ENCODE results near the gene MOCS2.
A peak's percentile ranks its signal among the peaks of the same experiment; 100 is the strongest.
"Not testable (repeated sequence)": the region's sequence is repeated elsewhere in the genome, so short reads cannot be mapped to it uniquely, and the experiment has no call there.

MOCS2 gene, protein sequence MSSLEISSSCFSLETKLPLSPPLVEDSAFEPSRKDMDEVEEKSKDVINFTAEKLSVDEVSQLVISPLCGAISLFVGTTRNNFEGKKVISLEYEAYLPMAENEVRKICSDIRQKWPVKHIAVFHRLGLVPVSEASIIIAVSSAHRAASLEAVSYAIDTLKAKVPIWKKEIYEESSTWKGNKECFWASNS

GRCh38 chr5:53109443-53110127, at the start of gene MOCS2:
MOCS2 (minus strand) TSS chr5:53109757; CDS start chr5:53107174, 2,583 bp downstream.
- peak; percentile 69 to 90 for DNase-seq

DNA sequence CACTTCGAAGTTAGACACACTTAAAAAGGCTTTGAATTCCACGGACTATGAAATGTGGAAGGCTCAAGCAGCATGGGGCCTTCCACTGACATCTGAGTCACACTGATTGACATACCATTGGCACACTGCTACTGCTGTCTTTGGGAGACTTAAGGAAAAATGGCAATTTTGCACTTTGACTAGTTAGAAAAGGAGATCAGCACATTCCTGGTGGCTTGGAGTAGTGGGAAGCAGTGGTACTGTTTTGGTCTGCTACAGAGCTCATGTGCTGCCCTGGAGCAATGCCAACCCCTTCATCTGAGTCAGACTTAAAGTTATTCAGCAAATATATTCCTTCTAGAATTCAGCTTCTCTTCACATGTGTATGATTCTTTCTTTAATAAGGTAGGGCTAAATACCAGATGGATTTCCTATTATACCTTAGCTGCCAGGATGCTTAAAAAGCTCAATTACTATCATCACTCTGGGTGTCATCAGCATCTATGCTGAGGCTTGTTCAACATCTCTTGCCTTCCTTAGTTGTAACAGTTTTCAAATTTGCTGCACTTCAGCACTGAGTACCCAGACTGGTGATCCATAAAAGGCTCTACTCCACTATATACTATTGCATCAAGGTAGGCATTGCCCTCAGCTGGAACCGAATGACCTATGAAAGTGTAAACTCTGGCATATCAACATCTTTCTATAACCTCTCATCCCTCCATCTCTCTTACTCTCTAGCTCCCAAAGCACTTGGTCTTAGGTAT, 42.3 kb upstream of the MOCS2 start:
- no peak for DNase-seq

- no peak for DNase-seq
Measured at GRCh38 chr5:53133020-53133419, 23.5 kb upstream of the MOCS2 start.

DNA sequence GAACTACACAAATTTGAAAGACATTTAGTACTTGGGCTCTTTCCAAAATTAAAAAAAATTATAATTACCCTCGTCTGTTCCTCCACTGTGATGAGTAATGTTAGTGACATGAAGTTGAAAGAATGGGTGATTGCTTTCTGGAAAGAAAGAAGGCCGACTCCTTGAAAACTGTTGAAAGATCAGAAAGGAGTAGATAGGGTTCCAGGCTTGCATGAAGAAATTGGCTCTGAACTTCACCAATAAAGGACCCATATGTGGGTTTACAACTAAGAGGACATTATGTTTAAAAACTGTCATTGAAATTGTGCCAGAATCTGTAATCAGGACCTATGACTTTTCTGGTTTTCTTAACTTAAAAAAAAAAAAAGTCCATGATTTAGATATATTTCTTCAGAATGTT, 20.7 kb upstream of the MOCS2 start:
- DNase-seq, result no peak

DNA sequence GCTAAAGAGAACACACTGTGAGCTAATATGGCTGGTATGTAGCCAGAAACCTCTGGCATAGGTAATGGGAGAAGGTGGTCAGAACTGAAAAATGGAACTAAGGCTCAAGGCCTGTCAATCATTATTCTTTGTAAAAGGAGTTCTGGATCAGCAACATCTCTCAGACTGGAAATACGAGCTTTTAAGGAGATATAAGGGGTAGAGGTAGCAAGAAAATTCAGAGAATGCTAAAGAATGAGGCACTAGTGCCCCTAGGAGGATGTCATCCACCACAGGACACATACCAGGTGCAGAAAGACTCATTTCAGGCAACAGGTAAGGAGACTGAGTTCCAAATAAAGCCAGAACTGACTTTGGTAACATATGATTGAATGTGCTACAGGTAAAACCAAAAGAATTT, 18.9 kb upstream of the MOCS2 start:
- DNase-seq, result no peak

GRCh38 chr5:53127107-53127506, 17.6 kb upstream of the MOCS2 start:
- DNase-seq, result no peak

DNA sequence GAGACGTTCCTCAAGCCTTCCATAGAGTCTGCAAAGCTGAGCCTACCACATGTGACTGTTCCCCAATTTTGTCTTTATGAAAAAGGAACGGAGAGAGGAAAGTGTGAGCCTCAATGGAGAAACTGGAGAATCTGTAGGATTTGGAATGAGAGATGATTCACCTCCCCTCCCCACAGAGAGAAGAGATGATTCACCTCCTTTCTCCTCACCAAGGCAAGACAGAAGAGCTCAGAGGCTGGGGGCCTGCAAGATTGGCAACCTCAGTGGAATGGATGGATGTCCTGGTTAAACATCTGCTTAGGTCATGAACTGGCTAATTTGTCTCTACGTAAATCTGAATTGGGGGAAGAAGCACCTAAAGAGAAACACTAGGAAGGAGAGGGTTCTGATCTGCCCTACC, 17.0 kb upstream of the MOCS2 start:
- no peak for DNase-seq

DNA sequence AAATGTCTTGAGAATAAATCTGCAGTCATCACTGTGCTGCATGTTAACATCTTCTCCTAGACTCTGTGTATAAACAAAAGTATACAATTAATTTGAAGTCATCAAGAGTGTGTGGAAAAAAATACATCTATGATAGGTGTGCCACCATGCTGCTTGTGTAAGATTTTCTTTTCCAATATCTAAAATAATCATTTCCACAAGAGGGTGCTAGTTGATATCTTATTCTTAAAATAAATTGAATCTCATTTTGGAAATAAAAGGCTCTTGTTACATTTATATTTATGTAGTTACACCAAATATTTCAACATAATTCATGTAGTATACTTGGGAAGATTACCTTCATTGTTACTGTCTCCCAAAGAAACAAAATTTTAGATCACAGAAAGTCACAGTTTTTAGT, 14.1 kb upstream of the MOCS2 start:
- DNase-seq, result peak in 1 of 2 experiments; percentile 1

DNA sequence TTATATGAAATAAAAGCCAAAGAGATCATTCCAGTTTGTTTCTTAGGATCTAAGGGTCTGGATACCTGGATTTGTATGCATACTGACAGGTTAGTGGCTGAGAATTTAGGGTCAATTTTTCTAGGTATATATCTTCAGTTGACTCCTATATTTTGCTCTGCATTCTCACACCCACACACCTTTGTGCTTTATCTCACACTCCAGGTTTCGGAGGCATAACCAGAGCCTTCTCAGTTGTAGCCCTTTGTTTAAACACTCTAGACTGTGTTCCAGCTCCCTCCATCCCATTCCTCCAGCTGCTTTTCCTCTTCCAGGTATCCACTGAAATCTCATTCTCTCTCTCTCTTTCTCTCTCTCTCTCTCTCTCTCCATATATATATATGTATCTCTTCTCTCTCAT, 10.6 kb upstream of the MOCS2 start:
- no peak for DNase-seq

DNA sequence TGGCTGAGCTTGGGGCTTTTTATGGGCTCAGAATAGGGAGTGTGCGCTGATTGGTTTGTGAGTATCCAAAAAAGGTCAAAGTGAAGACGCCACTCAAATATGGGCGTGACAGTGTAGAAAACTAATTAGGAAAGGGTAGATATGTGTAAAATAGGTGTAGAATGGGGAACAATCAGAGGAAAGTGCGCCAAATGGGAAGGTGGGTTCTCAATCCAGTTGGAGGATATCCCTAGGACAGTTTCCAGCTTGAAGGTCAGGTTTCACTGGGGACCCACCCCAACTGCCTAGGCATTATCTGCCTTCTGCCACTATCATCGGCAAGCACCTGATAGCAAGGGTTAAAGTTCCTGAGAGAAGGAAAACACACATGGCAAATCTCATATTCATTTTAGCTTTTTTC, 9.3 kb upstream of the MOCS2 start:
- DNase-seq, result no peak

GRCh38 chr5:53116597-53116996, 7.0 kb upstream of the MOCS2 start:
- DNase-seq, result no peak

GRCh38 chr5:53114988-53115387, 5.4 kb upstream of the MOCS2 start:
- no peak for DNase-seq

GRCh38 chr5:53113947-53114346, 4.4 kb upstream of the MOCS2 start:
- DNase-seq, result no peak

DNA sequence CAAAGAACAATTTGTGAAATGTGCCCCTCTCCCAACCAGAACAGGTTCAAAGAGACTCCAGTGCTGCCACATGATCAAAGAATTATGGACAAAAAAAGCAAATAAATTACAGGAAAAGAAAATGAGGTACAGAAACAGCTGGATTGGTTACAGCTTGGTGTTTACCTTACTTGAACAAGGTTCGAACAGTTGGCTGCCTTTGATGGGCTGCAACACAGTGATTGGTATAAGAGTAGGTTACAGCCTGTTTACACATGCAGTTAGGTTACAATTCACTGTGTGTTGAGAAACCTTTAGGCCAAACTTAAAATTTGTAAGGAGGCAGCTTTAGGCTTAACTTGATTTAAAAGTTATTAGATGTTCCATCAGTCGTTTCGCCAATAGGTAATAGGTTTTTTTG, 3.4 kb upstream of the MOCS2 start:
- DNase-seq, result no peak

DNA sequence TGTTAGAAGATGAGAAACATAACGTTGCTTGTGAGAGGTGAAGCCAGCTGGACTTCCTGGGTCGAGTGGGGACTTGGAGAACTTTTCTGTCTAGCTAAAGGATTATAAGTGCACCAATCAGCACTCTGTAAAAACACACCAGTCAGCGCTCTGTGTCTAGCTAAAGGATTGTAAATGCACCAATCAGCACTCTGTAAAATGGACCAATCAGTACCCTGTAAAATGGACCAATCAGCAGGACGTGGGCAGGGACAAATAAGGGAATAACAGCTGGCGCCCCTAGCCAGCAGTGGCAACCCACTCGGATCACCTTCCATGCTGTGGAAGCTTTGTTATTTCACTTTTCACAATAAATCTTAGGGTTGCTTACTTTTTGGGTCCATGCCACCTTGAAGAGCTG, 2.8 kb upstream of the MOCS2 start:
- not testable (repeated sequence) for DNase-seq

DNA sequence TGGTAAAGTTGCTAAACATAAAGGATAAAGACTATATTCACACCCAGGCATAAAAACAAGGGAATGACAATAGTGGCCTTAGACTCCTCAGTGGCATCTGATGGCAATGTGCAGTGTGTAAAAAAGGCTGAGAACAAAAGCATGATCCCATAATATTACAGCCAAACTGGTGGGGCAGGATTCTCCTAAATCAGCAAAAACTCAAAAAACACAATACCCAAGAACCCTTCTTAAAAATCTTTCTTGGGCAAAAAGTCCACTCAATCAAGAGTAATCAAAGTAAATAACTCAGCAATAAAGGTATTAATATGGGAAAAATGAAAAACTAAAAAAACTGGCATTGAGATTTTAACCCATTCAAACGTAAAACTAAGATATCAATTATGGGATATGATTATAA, 1.6 kb upstream of the MOCS2 start:
- no peak for DNase-seq

DNA sequence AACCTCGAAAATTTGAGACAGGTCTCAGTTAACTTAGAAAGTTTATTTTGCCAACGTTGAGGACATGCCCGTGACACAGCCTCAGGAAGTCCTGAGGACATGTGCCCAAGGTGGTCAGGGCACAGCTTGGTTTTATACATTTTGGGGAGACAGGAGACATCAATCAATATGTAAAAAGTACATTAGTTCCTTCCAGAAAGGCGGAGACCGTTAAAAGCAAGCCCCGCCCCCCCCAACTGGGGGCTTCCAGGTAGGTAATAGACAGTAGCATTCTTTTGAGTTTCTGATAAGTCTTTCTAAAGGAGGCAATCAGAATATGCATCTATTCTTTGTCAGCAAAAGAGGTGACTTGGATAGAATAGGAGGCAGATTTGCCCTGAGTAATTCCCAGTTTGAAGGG, 599 bp upstream of the MOCS2 start:
- DNase-seq, result no peak

DNA sequence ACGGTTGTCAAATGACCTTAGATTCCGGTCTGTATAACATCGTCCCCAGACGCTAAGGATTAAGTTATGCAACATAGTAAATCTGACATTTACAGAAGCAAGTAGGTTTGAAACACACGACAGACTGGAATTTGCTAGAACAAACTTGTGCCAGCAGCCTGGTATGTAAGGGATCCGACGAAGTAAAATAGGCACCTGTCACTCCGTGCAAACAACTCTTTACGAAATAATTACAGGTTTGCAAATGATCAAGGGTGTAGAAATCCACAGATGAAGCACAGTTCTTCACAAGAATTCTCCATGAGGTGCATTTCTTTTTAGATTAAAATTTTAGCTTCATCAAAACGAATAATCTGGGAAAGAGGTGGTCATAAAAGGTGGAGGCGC, 508 bp downstream of the MOCS2 start:
- DNase-seq, result peak; percentile 40 to 43

- DNase-seq, result no peak
Measured at GRCh38 chr5:53105611-53106300, 3.8 kb downstream of the MOCS2 start.

DNA sequence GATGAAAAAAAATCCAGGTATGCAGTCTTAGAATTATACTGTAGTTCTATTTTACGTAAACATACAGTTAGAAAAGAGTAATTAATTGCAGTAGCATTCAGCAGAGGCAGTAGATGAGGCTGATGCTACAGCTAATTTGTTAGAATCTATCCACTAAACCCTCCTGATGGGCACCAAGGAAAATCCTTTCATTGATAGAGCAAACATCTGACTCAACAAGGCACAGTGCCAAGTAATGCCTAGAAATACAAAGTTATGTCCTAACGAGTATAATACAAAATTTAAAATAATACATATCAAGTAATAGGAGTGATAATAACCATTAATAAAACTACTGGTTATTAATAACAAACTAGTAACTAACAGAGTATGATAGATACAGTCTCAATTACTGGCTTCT, 9.0 kb downstream of the MOCS2 start:
- no peak for DNase-seq

DNA sequence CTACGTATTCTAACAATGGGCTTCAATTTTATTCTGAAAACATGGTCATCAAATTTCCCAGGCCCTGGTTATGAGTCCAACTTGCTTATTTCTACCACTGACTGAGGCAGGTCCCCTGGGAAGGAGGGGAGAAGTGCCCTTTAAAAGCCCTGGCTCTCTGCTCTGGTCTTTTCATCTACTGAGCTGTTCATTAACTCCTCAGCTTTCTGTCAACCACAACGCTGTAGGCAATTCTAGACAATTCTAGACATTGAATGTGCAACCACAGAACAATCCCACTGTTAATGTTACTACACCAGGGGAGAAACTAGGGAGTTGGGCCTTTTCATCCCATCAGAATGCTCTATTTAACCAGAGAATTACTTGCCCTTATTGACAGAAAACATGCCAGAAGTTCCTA, 10.0 kb downstream of the MOCS2 start:
- DNase-seq, result no peak

DNA sequence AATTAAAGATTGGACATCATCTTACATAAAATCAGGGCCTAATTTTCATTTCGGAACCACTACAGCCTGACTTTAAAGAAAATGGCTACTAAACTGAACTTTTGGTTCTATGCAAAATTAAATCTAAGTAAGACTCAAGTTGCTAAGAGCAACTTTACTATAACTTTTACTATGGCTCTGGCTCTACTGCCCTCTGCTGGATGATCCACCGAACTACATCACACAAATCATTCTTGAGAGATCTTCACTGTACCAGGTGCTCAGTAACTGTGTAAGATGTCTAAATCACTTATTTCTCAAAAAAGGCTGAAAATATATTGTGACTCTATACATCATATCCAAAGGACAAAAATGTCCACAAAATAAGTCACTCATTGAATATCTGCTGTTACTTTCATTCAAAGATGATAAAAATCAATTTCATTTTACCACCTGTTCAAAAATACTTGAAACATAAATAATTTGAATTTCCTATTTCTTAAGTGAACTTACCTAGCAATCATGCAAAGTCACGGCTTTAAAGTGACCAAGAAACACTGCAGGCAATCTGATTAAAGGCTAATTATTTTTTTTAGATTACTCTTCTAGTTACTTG, 13.5 kb downstream of the MOCS2 start:
- DNase-seq, result peak in 1 of 2 experiments; percentile 29

DNA sequence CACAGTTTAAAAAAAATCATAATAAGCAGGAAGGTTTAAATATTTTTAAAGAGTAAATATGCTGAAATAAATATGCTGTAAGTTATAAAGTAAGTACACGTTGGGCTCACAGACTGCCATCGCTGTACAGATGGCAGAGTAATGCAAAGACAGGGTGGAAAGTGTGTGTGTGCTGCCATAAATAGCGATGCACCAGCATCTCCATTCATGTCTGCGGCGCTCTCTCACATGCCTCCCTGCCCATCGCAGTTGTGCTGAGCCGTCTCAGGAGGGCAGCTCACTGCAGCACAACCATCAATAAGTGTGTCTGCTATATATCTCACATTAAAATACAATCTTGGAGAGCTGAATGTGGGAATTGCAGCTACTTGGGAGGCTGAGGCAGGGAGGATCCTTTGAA, 14.3 kb downstream of the MOCS2 start:
- DNase-seq, result no peak

Data from NCI-H526 (cell line).